Endothelial cell of umbilical vein (primary cell): ENCODE measurements around the gene SCN4A. TPM values are rescaled to one million over a fixed set of nuclear protein-coding genes. Genes with fewer than 3 reads are reported as not detected.

Experiments
- polyA plus RNA-seq, 4 experiments: library from polyadenylated mRNA; depleted of rRNA in 3 of 4; stranded (reverse) in 3 of 4; unstranded in 1 of 4; fragments of >200 nt; gene quantifications; 2 replicates each; pipeline versions ENCODE4 v1.2.1 to v1.2.3, GENCODE V29; 2011 to 2012; ENCODE audit warnings: missing spikeins in 1 of 4
- small RNA-seq: library from RNA; depleted of rRNA; stranded (forward); fragments of <200 nt; gene quantifications from one replicate; pipeline ENCODE3, GENCODE V24; 2012; ENCODE audit warnings: low replicate concordance, low read depth; ENCODE audit not compliant: insufficient read depth, insufficient read length
- total RNA-seq: library from RNA; stranded (reverse); gene quantifications from 2 replicates; pipeline ENCODE4 v1.2.3, GENCODE V29; 2021

SCN4A gene
- total and polyA plus RNA-seq, 2 donors (not counting 3 experiments of a cell fraction or from before 2014, with no cell fraction given) = 0.01 to 0.40 TPM

Small RNA genes within 50 kb of the gene (small RNA-seq; reads per million reads assigned to genes)
- not detected for gene AC127029.1
- gene GH1 = not detected

Other genes starting within 250 kb of the SCN4A start
- gene STRADA, start 231.1 kb downstream of the SCN4A start, total RNA-seq = 47.0 and 49.6 TPM in 2 replicates
- gene STRADA, start 231.1 kb downstream of the SCN4A start, polyA plus RNA-seq = 53.6 and 55.1 TPM in 2 replicates
- gene CCDC47, start 199.3 kb downstream of the SCN4A start, total RNA-seq = 73.9 and 76.5 TPM in 2 replicates
- gene CCDC47, start 199.3 kb downstream of the SCN4A start, polyA plus RNA-seq = 13.7 and 21.7 TPM in 2 replicates
- gene DDX42, start 198.7 kb downstream of the SCN4A start, total RNA-seq = 111 and 124 TPM in 2 replicates
- gene DDX42, start 198.7 kb downstream of the SCN4A start, polyA plus RNA-seq = 36.8 and 48.1 TPM in 2 replicates
- 179 TPM in 2 replicates for gene PSMC5, start 145.5 kb downstream of the SCN4A start, total RNA-seq
- gene PSMC5, start 145.5 kb downstream of the SCN4A start, polyA plus RNA-seq = 170 and 236 TPM in 2 replicates
- gene FTSJ3, start 145.3 kb downstream of the SCN4A start, total RNA-seq = 50.2 and 60.2 TPM in 2 replicates
- gene FTSJ3, start 145.3 kb downstream of the SCN4A start, polyA plus RNA-seq = 27.3 and 42.1 TPM in 2 replicates
- gene SMARCD2, start 130.2 kb downstream of the SCN4A start, total RNA-seq = 50.3 and 51.2 TPM in 2 replicates
- gene SMARCD2, start 130.2 kb downstream of the SCN4A start, polyA plus RNA-seq = 55.7 and 62.8 TPM in 2 replicates
- not detected in 2 replicates for gene CSH2, start 99.2 kb downstream of the SCN4A start, total RNA-seq
- gene CSH2, start 99.2 kb downstream of the SCN4A start, polyA plus RNA-seq = not detected in 2 replicates
- gene GH2, start 91.0 kb downstream of the SCN4A start, total RNA-seq = not detected in 2 replicates
- gene GH2, start 91.0 kb downstream of the SCN4A start, polyA plus RNA-seq = not detected in 2 replicates
- not detected in 2 replicates for gene CSH1, start 76.3 kb downstream of the SCN4A start, total RNA-seq
- not detected in 2 replicates for gene CSH1, start 76.3 kb downstream of the SCN4A start, polyA plus RNA-seq
- not detected in 2 replicates for gene CSHL1, start 61.7 kb downstream of the SCN4A start, total RNA-seq
- not detected in 2 replicates for gene CSHL1, start 61.7 kb downstream of the SCN4A start, polyA plus RNA-seq
- gene GH1, start 54.1 kb downstream of the SCN4A start, total RNA-seq = not detected in 2 replicates
- not detected in 2 replicates for gene GH1, start 54.1 kb downstream of the SCN4A start, polyA plus RNA-seq
- gene CD79B, start 40.6 kb downstream of the SCN4A start, total RNA-seq = 0.60 and 2.1 TPM in 2 replicates
- gene CD79B, start 40.6 kb downstream of the SCN4A start, polyA plus RNA-seq = 2.2 and 3.9 TPM in 2 replicates
- gene PRR29, start 25.4 kb upstream of the SCN4A start, total RNA-seq = 0.78 and 1.2 TPM in 2 replicates
- gene PRR29, start 25.4 kb upstream of the SCN4A start, polyA plus RNA-seq = 0.39 and 0.60 TPM in 2 replicates
- 514 and 586 TPM in 2 replicates for gene ICAM2, start 47.7 kb upstream of the SCN4A start, total RNA-seq
- 2,377 and 2,759 TPM in 2 replicates for gene ICAM2, start 47.7 kb upstream of the SCN4A start, polyA plus RNA-seq
- 14.7 and 21.5 TPM in 2 replicates for gene ERN1, start 157.2 kb upstream of the SCN4A start, total RNA-seq
- 8.3 and 9.1 TPM in 2 replicates for gene ERN1, start 157.2 kb upstream of the SCN4A start, polyA plus RNA-seq